GM23338 (cell line): ENCODE results near the gene STX4. TPM values are rescaled to one million over a fixed set of nuclear protein-coding genes. Genes with fewer than 3 reads are reported as not detected.
A peak's percentile ranks its signal among the peaks of the same experiment; 100 is the strongest.

Experiments used
- ATAC-seq: fragments of 200-7000 bp; cut with Tn5 transposase; 3 replicates; pipeline ENCODE4 v1.9.1; 2020
- DNase-seq: peaks from one replicate; pipeline ENCODE4 v3.0.0-alpha.2; 2015; ENCODE audit warnings: low spot score
- H2AFZ ChIP-seq: fragments of 200-600 bp; sonication (generic); 2 replicates; pipeline ENCODE4 v1.8.0; 2016; ENCODE audit warnings: antibody characterized with exemption, mild to moderate bottlenecking, moderate library complexity
- H3F3A ChIP-seq: fragments of 200-600 bp; sonication (generic); replicated peaks from 2 replicates; pipeline ENCODE4 v1.8.0; 2017; ENCODE audit warnings: antibody characterized with exemption, mixed run types, low read depth
- H3K27ac ChIP-seq: fragments of 200-600 bp; sonication (generic); 2 replicates; pipeline ENCODE4 v1.6.1; 2016; ENCODE audit warnings: low read depth
- H3K27me3 ChIP-seq: fragments of 200-600 bp; sonication (generic); 2 replicates; pipeline ENCODE4 v1.8.0; 2016; ENCODE audit warnings: mild to moderate bottlenecking, mixed run types, moderate library complexity; ENCODE audit not compliant: insufficient read depth
- H3K36me3 ChIP-seq: fragments of 200-600 bp; sonication (generic); 2 replicates; pipeline ENCODE4 v1.8.0; 2016; ENCODE audit warnings: mild to moderate bottlenecking; ENCODE audit not compliant: insufficient read depth
- H3K4me1 ChIP-seq: fragments of 200-600 bp; sonication (generic); 2 replicates; pipeline ENCODE4 v1.8.0; 2016; ENCODE audit warnings: mild to moderate bottlenecking, moderate library complexity; ENCODE audit not compliant: insufficient read depth
- H3K4me2 ChIP-seq: fragments of 200-600 bp; sonication (generic); 2 replicates; pipeline ENCODE4 v1.7.1; 2017; ENCODE audit warnings: mixed run types
- H3K4me3 ChIP-seq: fragments of 200-600 bp; sonication (generic); 2 replicates; pipeline ENCODE4 v1.6.1; 2016; ENCODE audit warnings: mixed run types
- H3K79me2 ChIP-seq: fragments of 200-600 bp; sonication (generic); replicated peaks from 2 replicates; pipeline ENCODE4 v1.8.0; 2017; ENCODE audit warnings: mild to moderate bottlenecking; ENCODE audit not compliant: insufficient read depth
- H3K9me2 ChIP-seq: fragments of 200-600 bp; sonication (generic); 2 replicates; pipeline ENCODE4 v1.8.0; 2017; ENCODE audit not compliant: insufficient read depth
- H4K20me1 ChIP-seq: fragments of 200-600 bp; sonication (generic); replicated peaks from 2 replicates; pipeline ENCODE4 v1.8.0; 2017; ENCODE audit warnings: mild to moderate bottlenecking; ENCODE audit not compliant: insufficient read depth
- H3K27ac Mint-ChIP-seq: 2 replicates; pipeline ENCODE4 v1.8.0; 2020; ENCODE audit warnings: inconsistent platforms, mild to moderate bottlenecking, moderate library complexity, mixed read lengths
- H3K27me3 Mint-ChIP-seq: 3 replicates; pipeline ENCODE4 v1.8.0; 2022; ENCODE audit warnings: low read depth, mild to moderate bottlenecking, moderate library complexity, mixed read lengths, inconsistent platforms; ENCODE audit not compliant: insufficient read depth, poor library complexity
- H3K36me3 Mint-ChIP-seq: 3 replicates; pipeline ENCODE4 v1.8.0; 2021; ENCODE audit warnings: low read depth, mild to moderate bottlenecking, inconsistent platforms, moderate library complexity, mixed read lengths
- H3K4me1 Mint-ChIP-seq: 3 replicates; pipeline ENCODE4 v1.8.0; 2020; ENCODE audit warnings: mild to moderate bottlenecking, inconsistent platforms, mixed read lengths
- H3K4me3 Mint-ChIP-seq: 3 replicates; pipeline ENCODE4 v1.8.0; 2021; ENCODE audit warnings: moderate library complexity, mild to moderate bottlenecking, inconsistent platforms, mixed read lengths
- H3K9me3 Mint-ChIP-seq: 3 replicates; pipeline ENCODE4 v1.8.0; 2020; ENCODE audit warnings: moderate library complexity, mild to moderate bottlenecking, inconsistent platforms, mixed read lengths
- CTCF ChIP-seq, 2 experiments: fragments of 200-600 bp in 1 of 2; sonication (generic) in 1 of 2; conservative IDR thresholded peaks; 2 replicates each; pipeline versions ENCODE4 v1.5.1 to v1.6.1; 2016 to 2017; ENCODE audit warnings: antibody characterized with exemption in 2 of 2, low read depth in 2 of 2, mild to moderate bottlenecking in 2 of 2, moderate library complexity in 1 of 2
- ETS1 ChIP-seq: IDR thresholded peaks from 2 replicates; pipeline ENCODE4 v1.6.1; 2016; ENCODE audit warnings: antibody characterized with exemption
- EZH2phosphoT487 ChIP-seq: fragments of 200-600 bp; sonication (generic); IDR thresholded peaks from one replicate; pipeline ENCODE4 v1.8.1; 2018; ENCODE audit warnings: antibody characterized with exemption; ENCODE audit not compliant: unreplicated experiment
- JUNB ChIP-seq: IDR thresholded peaks from one replicate; pipeline ENCODE4 v1.6.1; 2016; ENCODE audit warnings: antibody characterized with exemption; ENCODE audit not compliant: unreplicated experiment
- NANOG ChIP-seq: IDR thresholded peaks from 2 replicates; pipeline ENCODE4 v1.6.1; 2016; ENCODE audit warnings: antibody characterized with exemption, borderline replicate concordance
- POLR2AphosphoS5 ChIP-seq: IDR thresholded peaks from 2 replicates; pipeline ENCODE4 v1.6.1; 2016; ENCODE audit warnings: antibody characterized with exemption, low read depth
- REST ChIP-seq: IDR thresholded peaks from one replicate; pipeline ENCODE4 v1.6.1; 2018; ENCODE audit warnings: antibody characterized with exemption; ENCODE audit not compliant: unreplicated experiment
- STAT1 ChIP-seq: IDR thresholded peaks from one replicate; pipeline ENCODE4 v1.6.1; 2016; ENCODE audit warnings: antibody characterized with exemption; ENCODE audit not compliant: unreplicated experiment
- ZNF114 ChIP-seq: fragments of 250-450 bp; sonication (Bioruptor Pico); IDR thresholded peaks from 2 replicates; pipeline ENCODE4 v1.5.0; 2020; ENCODE audit warnings: mild to moderate bottlenecking, moderate library complexity
- ZNF331 ChIP-seq: fragments of 250-450 bp; sonication (Bioruptor Pico); IDR thresholded peaks from 2 replicates; pipeline ENCODE4 v1.5.0; 2020; ENCODE audit warnings: low read depth, mild to moderate bottlenecking, moderate library complexity
- ZNF462 ChIP-seq: fragments of 250-450 bp; sonication (Bioruptor Pico); IDR thresholded peaks from 2 replicates; pipeline ENCODE4 v1.5.0; 2020; ENCODE audit warnings: mild to moderate bottlenecking, moderate library complexity
- polyA plus RNA-seq: library from polyadenylated mRNA; unstranded; fragments of >200 nt; fragmentation: Nextera tagmentation; extraction: Ambion mirVana; gene quantifications from 2 replicates; pipeline ENCODE4 v1.2.1, GENCODE V29; 2016
- total RNA-seq: library from RNA; depleted of rRNA; stranded (reverse); fragments of >200 nt; shearing (Covaris generic); gene quantifications from 2 replicates; pipeline ENCODE4 v1.2.3, GENCODE V29; 2014

Gene STX4
- total and polyA plus RNA-seq, 2 experiments from 2014 or later, result 13.0 to 39.3 TPM

- TF ChIP-seq POLR2AphosphoS5 (no peak), STAT1 (no peak), ZNF462 (CRISPR knock-in tag) (no peak), JUNB (no peak), NANOG (no peak)
Observed at GRCh38 chr16:31061813-31062440, 28.6 kb downstream of the STX4 start (continued).

GRCh38 chr16:31063495-31063842, 30.1 kb downstream of the STX4 start:
- TF ChIP-seq JUNB (no peak), ETS1 (no peak), ZNF331 (CRISPR knock-in tag) (no peak), CTCF (conservative IDR thresholded peaks at IDR 0.05; ENCODE audit: low read depth in 2 of 2) (no peak), POLR2AphosphoS5 (no peak), ZNF114 (CRISPR knock-in tag) (no peak), EZH2phosphoT487 (no peak), REST (no peak), NANOG (no peak)
- no peak overlapping the region for H3K4me3 ChIP-seq
- H3K79me2 ChIP-seq, result peaks cover 21% of the 10 kb centered on the region
- no peaks in the 10 kb centered on the region for H3K36me3 ChIP-seq
- no peaks in the 10 kb centered on the region for H3K9me2 ChIP-seq
- no peaks in the 10 kb centered on the region for H3K4me1 ChIP-seq
- peak; percentile 72 for ATAC-seq
- H3K4me2 ChIP-seq, result no peak overlapping the region
- H3K36me3 Mint-ChIP-seq, result peaks cover 30% of the 10 kb centered on the region
- peak; percentile 60 for DNase-seq
- peak overlapping the region; percentile 72; the same call in 1 of the 2 replicates for H3K27ac Mint-ChIP-seq
- H2AFZ ChIP-seq, result no peak overlapping the region
- no peaks in the 10 kb centered on the region; the same call in 2 of the 3 replicates for H3K4me1 Mint-ChIP-seq
- no peak overlapping the region for H3K4me3 Mint-ChIP-seq
- H3K27me3 Mint-ChIP-seq, result no peaks in the 10 kb centered on the region
- no peaks in the 10 kb centered on the region for H3K27me3 ChIP-seq
- H3K9me3 Mint-ChIP-seq, result no peaks in the 10 kb centered on the region
- H3K27ac ChIP-seq, result no peak overlapping the region
- H4K20me1 ChIP-seq, result peaks cover 7% of the 10 kb centered on the region
- no peaks in the 10 kb centered on the region for H3F3A ChIP-seq
